HepG2 (cell line): ENCODE measurements around the gene PTGR1. TPM values are rescaled to one million over a fixed set of nuclear protein-coding genes. Genes with fewer than 3 reads are reported as not detected.

Experiments used
- ATAC-seq: fragments of 200-7000 bp; cut with Tn5 transposase; 3 replicates; pipeline ENCODE4 v1.9.1; 2020; ENCODE audit warnings: mild to moderate bottlenecking, moderate library complexity
- BruUV-seq: library from RNA; stranded (reverse); fragments of 400-500 nt; replicated peaks from 2 replicates; lab custom pipeline; 2021; lab: Mats Ljungman, UMichigan
- CTCF ChIA-PET: fragments of 300-600 bp; formaldehyde crosslinking; extraction: SDS; loops from one replicate; lab custom pipeline; 2021; ENCODE audit warnings: low total read pairs, inconsistent platforms, low intra/inter-chr PET ratio; lab: Yijun Ruan, JAX
- POLR2A ChIA-PET: fragments of 350-600 bp; sonication (Branson Sonifier 250); formaldehyde crosslinking; loops from one replicate; lab custom pipeline; 2020; ENCODE audit warnings: antibody characterized with exemption, inconsistent platforms; lab: Yijun Ruan, JAX
- DNase-seq: peaks from one replicate; pipeline ENCODE4 v3.0.0-alpha.2; 2015; ENCODE audit warnings: low spot score
- FAIRE-seq: peaks from 3 replicates; lab custom pipeline; 2011; peaks lifted over from hg19 to GRCh38; lab: Jason Lieb, UNC
- H2AFZ ChIP-seq: one replicate; pipeline ENCODE4 v1.6.1; 2011; ENCODE audit warnings: low read length, inconsistent platforms
- H3K27ac ChIP-seq: fragments of 300-600 bp; 3 replicates; pipeline ENCODE4 v1.8.0; 2011; ENCODE audit warnings: mixed run types, mild to moderate bottlenecking, mixed read lengths, low read length, inconsistent platforms; ENCODE audit not compliant: insufficient read depth; ENCODE audit errors: extremely low read length
- H3K27me3 ChIP-seq, 2 experiments: fragments of 200-600 bp in 1 of 2; 2 replicates in 1 of 2; 3 replicates in 1 of 2; pipeline versions ENCODE4 v1.6.0 to v1.8.0; 2011; ENCODE audit warnings: low read length in 2 of 2, mild to moderate bottlenecking in 2 of 2, moderate library complexity in 2 of 2, inconsistent platforms in 1 of 2; ENCODE audit not compliant: insufficient read depth in 2 of 2, control insufficient read depth in 1 of 2
- H3K36me3 ChIP-seq, 2 experiments: fragments of 200-600 bp in 1 of 2; replicated peaks in 1 of 2; 2 replicates in 1 of 2; 3 replicates in 1 of 2; pipeline versions ENCODE4 v1.5.1 to v1.8.0; 2011; ENCODE audit warnings: low read length in 2 of 2, inconsistent platforms in 1 of 2; ENCODE audit not compliant: insufficient read depth in 2 of 2, control insufficient read depth in 1 of 2
- H3K4me1 ChIP-seq: 2 replicates; pipeline ENCODE4 v1.5.1; 2012; ENCODE audit warnings: low read length, inconsistent platforms; ENCODE audit not compliant: insufficient read depth
- H3K4me2 ChIP-seq: 2 replicates; pipeline ENCODE4 v1.6.0; 2011; ENCODE audit warnings: low read depth, low read length, inconsistent platforms
- H3K4me3 ChIP-seq, 3 experiments: fragments of 200-600 bp in 1 of 3; sonication (generic), shearing (Covaris generic) in 1 of 3; replicated peaks in 1 of 3; 2 replicates each; pipeline ENCODE4 v1.5.1; 2011 to 2016; ENCODE audit warnings: low read length in 3 of 3, inconsistent platforms in 2 of 3, low read depth in 2 of 3, mild to moderate bottlenecking in 2 of 3, control low read depth in 1 of 3, mixed read lengths in 1 of 3; ENCODE audit not compliant: insufficient read depth in 1 of 3
- H3K79me2 ChIP-seq: one replicate; pipeline ENCODE4 v1.6.1; 2011; ENCODE audit warnings: low read length, inconsistent platforms; ENCODE audit not compliant: insufficient read depth
- H3K9ac ChIP-seq: 2 replicates; pipeline ENCODE4 v1.6.0; 2011; ENCODE audit warnings: mild to moderate bottlenecking, low read depth, low read length, inconsistent platforms; ENCODE audit not compliant: insufficient read depth
- H3K9me3 ChIP-seq: 2 replicates; pipeline ENCODE4 v1.5.1; 2012; ENCODE audit warnings: mild to moderate bottlenecking, low read length
- H4K20me1 ChIP-seq: 2 replicates; pipeline ENCODE4 v1.6.0; 2011; ENCODE audit warnings: inconsistent platforms, mild to moderate bottlenecking, low read length, moderate library complexity; ENCODE audit not compliant: insufficient read depth
- FOSL2 ChIP-seq: sonication (generic); formaldehyde crosslinking; IDR thresholded peaks from 2 replicates; pipeline ENCODE4 v1.4.0; 2020; ENCODE audit warnings: missing genetic modification reagents
- HOXA3 ChIP-seq: sonication (generic); formaldehyde crosslinking; IDR thresholded peaks from 2 replicates; pipeline ENCODE4 v1.5.0; 2020; ENCODE audit warnings: missing genetic modification reagents
- MZF1 ChIP-seq: sonication (generic); formaldehyde crosslinking; IDR thresholded peaks from 2 replicates; pipeline ENCODE4 v1.8.1; 2023; ENCODE audit warnings: mild to moderate bottlenecking, missing genetic modification reagents, borderline replicate concordance
- PCBP1 ChIP-seq: fragments of 200-400 bp; formaldehyde crosslinking; IDR thresholded peaks from 2 replicates; pipeline ENCODE4 v1.6.1; 2017; ENCODE audit warnings: mild to moderate bottlenecking, low read depth, low read length, borderline replicate concordance
- POLR2A ChIP-seq, 2 experiments: IDR thresholded peaks; 2 replicates each; pipeline ENCODE4 v1.6.1; 2011; ENCODE audit warnings: low read depth in 2 of 2, low read length in 2 of 2, mild to moderate bottlenecking in 1 of 2, moderate library complexity in 1 of 2; ENCODE audit not compliant: insufficient read depth in 1 of 2
- SRF ChIP-seq: IDR thresholded peaks from 2 replicates; pipeline ENCODE4 v1.6.1; 2011; ENCODE audit warnings: mild to moderate bottlenecking, low read depth, low read length, moderate library complexity
- TMF1 ChIP-seq: sonication (generic); formaldehyde crosslinking; IDR thresholded peaks from 2 replicates; pipeline ENCODE4 v1.8.1; 2022; ENCODE audit warnings: low read depth, missing genetic modification reagents
- ZBTB3 ChIP-seq: sonication (generic); formaldehyde crosslinking; IDR thresholded peaks from 2 replicates; pipeline ENCODE4 v1.4.0; 2020; ENCODE audit warnings: low read depth, mild to moderate bottlenecking, moderate library complexity, missing genetic modification reagents, borderline replicate concordance
- ZFX ChIP-seq: sonication (generic); formaldehyde crosslinking; IDR thresholded peaks from 2 replicates; pipeline ENCODE4 v1.4.0; 2020; ENCODE audit warnings: mild to moderate bottlenecking, low read depth, missing genetic modification reagents, moderate library complexity
- ZNF232 ChIP-seq: sonication (generic); formaldehyde crosslinking; IDR thresholded peaks from 2 replicates; pipeline ENCODE4 v1.4.0; 2020; ENCODE audit warnings: missing genetic modification reagents, borderline replicate concordance
- ZNF564 ChIP-seq: sonication (generic); formaldehyde crosslinking; IDR thresholded peaks from 2 replicates; pipeline ENCODE4 v1.8.1; 2023; ENCODE audit warnings: mild to moderate bottlenecking, missing genetic modification reagents
- ZNF570 ChIP-seq: sonication (generic); formaldehyde crosslinking; IDR thresholded peaks from 2 replicates; pipeline ENCODE4 v1.4.0; 2020; ENCODE audit warnings: mild to moderate bottlenecking, missing genetic modification reagents, borderline replicate concordance
- ZZZ3 ChIP-seq: sonication (generic); formaldehyde crosslinking; IDR thresholded peaks from 2 replicates; pipeline ENCODE4 v1.4.0; 2020; ENCODE audit warnings: missing genetic modification reagents, mild to moderate bottlenecking, borderline replicate concordance
- WGBS: methylation state at CpG from one replicate; pipeline ENCODE4 v1.1.6; 2017; ENCODE audit warnings: low lambda C conversion rate; 5-methylcytosine and 5-hydroxymethylcytosine counted together
- in situ Hi-C: cut with HindIII; loops from 2 replicates; pipeline ENCODE4 v1.10.0; 2017; ENCODE audit warnings: low pct_unique_long_range_greater_than_20kb; ENCODE audit not compliant: extremely low pct_ligation_motif_present
- intact Hi-C: fragments of 100-400 bp; cut with micrococcal nuclease; formaldehyde crosslinking; loops from one replicate; pipeline ENCODE4 v1.10.0; 2022; ENCODE audit not compliant: unreplicated experiment
- polyA plus RNA-seq, 8 experiments: library from polyadenylated mRNA; depleted of rRNA in 3 of 8; stranded (reverse) in 7 of 8; unstranded in 1 of 8; fragments of >200 nt; fragmentation: Illumina TruSeq in 4 of 8; extraction: Trizol in 4 of 8; gene quantifications; 2 replicates each; pipeline versions ENCODE4 v1.2.1 to v1.2.3, GENCODE V29; 2011 to 2016; ENCODE audit warnings: low read depth in 4 of 8, missing spikeins in 1 of 8, mixed read lengths in 1 of 8; ENCODE audit not compliant: insufficient read depth in 1 of 8
- total RNA-seq, 5 experiments: library from RNA; depleted of rRNA; stranded (reverse); fragments of >200 nt; fragmentation: Illumina TruSeq; extraction: Trizol; gene quantifications; 2 replicates each; pipeline ENCODE4 v1.2.3, GENCODE V29; 2016; ENCODE audit warnings: low read depth in 1 of 5
- TF ChIP-seq, protein P1 (sequence below): IDR thresholded peaks from 2 replicates; pipeline ENCODE4 v1.6.1; 2018; ENCODE audit warnings: missing genetic modification reagents, mild to moderate bottlenecking, missing compliant biosample characterization
- TF ChIP-seq, protein P2 (sequence below), 2 experiments: fragments of 450-650 bp in 1 of 2; sonication (generic) in 1 of 2; formaldehyde crosslinking; IDR thresholded peaks; 2 replicates each; pipeline versions ENCODE4 v1.5.0 to v1.8.0; 2020 to 2022; ENCODE audit warnings: mild to moderate bottlenecking in 1 of 2, missing genetic modification reagents in 1 of 2
- TF ChIP-seq, protein P3 (sequence below): sonication (generic); formaldehyde crosslinking; IDR thresholded peaks from 2 replicates; pipeline ENCODE4 v1.4.0; 2020; ENCODE audit warnings: missing genetic modification reagents

Gene PTGR1
- total and polyA plus RNA-seq, 2 of the 13 experiments (the other 11 are each of a cell fraction or from before 2014, with no cell fraction given) = 6.0 to 15.8 TPM

DNA sequence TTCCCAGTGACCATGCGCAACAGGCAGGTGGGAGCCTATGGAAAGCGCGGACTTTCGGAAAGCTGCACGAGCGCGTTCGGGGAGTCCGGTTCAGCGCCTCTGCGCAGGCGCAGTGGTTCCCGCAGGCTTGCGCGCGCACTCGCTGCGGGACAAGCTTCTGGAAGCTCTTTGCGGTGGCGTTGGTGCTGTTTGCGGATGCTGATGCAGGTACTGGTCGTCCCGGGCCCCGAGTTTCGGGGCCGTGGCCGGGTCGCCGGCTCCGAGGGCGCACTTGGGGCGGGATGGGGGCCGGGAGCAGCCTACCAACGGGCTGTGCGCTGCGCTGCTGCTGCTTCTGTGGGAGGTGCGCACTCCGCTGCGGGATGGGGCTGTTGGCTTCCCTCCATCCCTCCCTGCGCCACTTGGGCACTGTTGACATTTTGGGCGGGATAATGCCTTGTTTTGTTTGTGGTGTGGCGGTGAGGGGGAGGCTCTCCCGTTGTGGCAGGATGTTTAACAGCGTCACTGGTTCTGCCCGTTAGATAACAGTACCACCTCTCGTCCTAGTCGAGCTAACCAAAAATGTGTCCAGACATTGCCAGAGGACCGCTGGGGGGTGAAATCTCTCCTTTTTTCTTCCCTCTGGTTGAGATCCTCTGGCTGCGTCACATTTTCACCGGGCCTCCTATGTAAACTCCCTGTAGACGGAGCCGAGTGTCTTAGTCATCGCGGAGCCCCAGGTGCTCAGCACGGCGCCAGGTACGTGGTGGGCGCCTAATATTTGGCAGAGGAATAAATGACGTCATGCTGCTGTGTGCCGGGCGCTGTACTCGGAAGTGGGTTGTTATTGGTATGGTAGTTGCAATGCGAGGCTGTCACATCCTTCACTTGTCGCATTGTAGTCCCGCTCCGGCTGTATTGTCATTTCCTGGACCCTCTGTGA lies 74.1 kb downstream of the PTGR1 start, which contains the start of gene ZNF483 (continued):
- 0 out of 2 replicates have a peak, but pooled peaks have one; percentile 13 for TF ChIP-seq ZNF564 (CRISPR knock-in tag)
- TF ChIP-seq, all 625 proteins: peak for 141

DNA sequence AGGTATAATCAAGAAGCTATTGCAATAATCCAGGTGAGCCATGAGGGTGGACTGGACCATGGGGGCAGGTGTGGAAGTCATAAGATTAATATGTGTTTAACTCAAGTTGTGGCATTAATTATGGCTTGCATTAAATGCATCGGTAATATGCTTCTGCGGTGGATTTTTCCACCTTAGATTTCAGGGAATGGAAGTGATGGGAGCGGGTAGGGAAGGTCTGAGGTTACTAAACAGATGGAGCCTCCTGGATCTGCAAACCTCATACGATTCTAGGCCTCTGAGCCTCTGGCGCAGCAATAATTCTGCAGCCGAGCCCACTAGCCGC lies 74.8 kb downstream of the PTGR1 start:
- Histone ChIP-seq H3K4me3 (peak overlapping the region; percentile 80 to 91 (median 86); a peak in 5 of 6 replicates), H3K9me3 (no peaks in the 10 kb centered on the region), H3K79me2 (no peaks in the 10 kb centered on the region), H3K9ac (peak overlapping the region; percentile 49; the same call in 1 of the 2 replicates), H3K4me1 (peaks cover 22% of the 10 kb centered on the region), H2AFZ (peak overlapping the region; percentile 66), H3K27me3 (no peaks in the 10 kb centered on the region; a peak in 1 of 5 replicates), H3K4me2 (peak overlapping the region; percentile 96), H4K20me1 (no peaks in the 10 kb centered on the region), H3K27ac (no peak overlapping the region), H3K36me3 (peaks cover 0 to 5% of the 10 kb centered on the region in 2 experiments; a peak in 1 of 5 replicates)
- WGBS = 50% methylated on average over 5 of the region's 7 CpGs
- FAIRE-seq (no peak), DNase-seq (no peak), ATAC-seq (no peak)
- intact Hi-C loops (loop anchor here (2.0 kb wide), 1 partner anchor 74 kb away; the partner anchor contains the start of gene PTGR1), in situ Hi-C loops (no loop called here)
- POLR2A ChIA-PET = interaction anchor here (0.9 to 1.6 kb wide), 3 partner anchors 8 to 40 kb away, joined by 4 to 10 read pairs (median 5); partner anchors contain the start of gene ECPAS
- CTCF ChIA-PET = no interaction called here
- no TSS peak for BruUV-seq
- peak; percentile 54; the same call in 1 of the 2 replicates for TF ChIP-seq TMF1
- TF ChIP-seq, protein P1, sequence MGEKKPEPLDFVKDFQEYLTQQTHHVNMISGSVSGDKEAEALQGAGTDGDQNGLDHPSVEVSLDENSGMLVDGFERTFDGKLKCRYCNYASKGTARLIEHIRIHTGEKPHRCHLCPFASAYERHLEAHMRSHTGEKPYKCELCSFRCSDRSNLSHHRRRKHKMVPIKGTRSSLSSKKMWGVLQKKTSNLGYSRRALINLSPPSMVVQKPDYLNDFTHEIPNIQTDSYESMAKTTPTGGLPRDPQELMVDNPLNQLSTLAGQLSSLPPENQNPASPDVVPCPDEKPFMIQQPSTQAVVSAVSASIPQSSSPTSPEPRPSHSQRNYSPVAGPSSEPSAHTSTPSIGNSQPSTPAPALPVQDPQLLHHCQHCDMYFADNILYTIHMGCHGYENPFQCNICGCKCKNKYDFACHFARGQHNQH = 0 out of 2 replicates have a peak, but pooled peaks have one; percentile 46
- TF ChIP-seq ZZZ3 = no peak
- TF ChIP-seq, protein P2, sequence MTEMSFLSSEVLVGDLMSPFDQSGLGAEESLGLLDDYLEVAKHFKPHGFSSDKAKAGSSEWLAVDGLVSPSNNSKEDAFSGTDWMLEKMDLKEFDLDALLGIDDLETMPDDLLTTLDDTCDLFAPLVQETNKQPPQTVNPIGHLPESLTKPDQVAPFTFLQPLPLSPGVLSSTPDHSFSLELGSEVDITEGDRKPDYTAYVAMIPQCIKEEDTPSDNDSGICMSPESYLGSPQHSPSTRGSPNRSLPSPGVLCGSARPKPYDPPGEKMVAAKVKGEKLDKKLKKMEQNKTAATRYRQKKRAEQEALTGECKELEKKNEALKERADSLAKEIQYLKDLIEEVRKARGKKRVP (CRISPR knock-in tag; IDR thresholded peaks at IDR 0.05) = no peak
- TF ChIP-seq, protein P3, sequence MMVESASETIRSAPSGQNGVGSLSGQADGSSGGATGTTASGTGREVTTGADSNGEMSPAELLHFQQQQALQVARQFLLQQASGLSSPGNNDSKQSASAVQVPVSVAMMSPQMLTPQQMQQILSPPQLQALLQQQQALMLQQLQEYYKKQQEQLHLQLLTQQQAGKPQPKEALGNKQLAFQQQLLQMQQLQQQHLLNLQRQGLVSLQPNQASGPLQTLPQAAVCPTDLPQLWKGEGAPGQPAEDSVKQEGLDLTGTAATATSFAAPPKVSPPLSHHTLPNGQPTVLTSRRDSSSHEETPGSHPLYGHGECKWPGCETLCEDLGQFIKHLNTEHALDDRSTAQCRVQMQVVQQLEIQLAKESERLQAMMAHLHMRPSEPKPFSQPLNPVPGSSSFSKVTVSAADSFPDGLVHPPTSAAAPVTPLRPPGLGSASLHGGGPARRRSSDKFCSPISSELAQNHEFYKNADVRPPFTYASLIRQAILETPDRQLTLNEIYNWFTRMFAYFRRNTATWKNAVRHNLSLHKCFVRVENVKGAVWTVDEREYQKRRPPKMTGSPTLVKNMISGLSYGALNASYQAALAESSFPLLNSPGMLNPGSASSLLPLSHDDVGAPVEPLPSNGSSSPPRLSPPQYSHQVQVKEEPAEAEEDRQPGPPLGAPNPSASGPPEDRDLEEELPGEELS (CRISPR knock-in tag) = no peak
- no peak for TF ChIP-seq HOXA3 (CRISPR knock-in tag)
- TF ChIP-seq ZNF570 (CRISPR knock-in tag) = no peak
- TF ChIP-seq SRF = no peak
- no peak for TF ChIP-seq MZF1 (CRISPR knock-in tag)
- TF ChIP-seq ZNF564 (CRISPR knock-in tag) = no peak
- TF ChIP-seq PCBP1 = no peak
- no peak for TF ChIP-seq ZNF232 (CRISPR knock-in tag)
- peak in 1 of 2 experiments; percentile 32; a peak in 1 of 4 replicates for TF ChIP-seq POLR2A (IDR thresholded peaks at IDR 0.05; ENCODE audit: insufficient read depth in 1 of 2, low read depth in 2 of 2, low read length in 2 of 2)
- no peak for TF ChIP-seq ZBTB3
- no peak for TF ChIP-seq FOSL2 (CRISPR knock-in tag)
- peak; percentile 69 for TF ChIP-seq ZFX
